Measurements from ENCODE around the gene SLIT3.
"Not testable (repeated sequence)": the region's sequence is repeated elsewhere in the genome, so short reads cannot be mapped to it uniquely, and the experiment has no call there.

SLIT3 gene

GRCh38 chr5:169168280-169168679, 132.7 kb downstream of the SLIT3 start:
- no peak for DNase-seq

GRCh38 chr5:169166078-169166477, 134.9 kb downstream of the SLIT3 start:
- DNase-seq = no peak

GRCh38 chr5:169165052-169165451, 135.9 kb downstream of the SLIT3 start:
- no peak for DNase-seq

- no peak for DNase-seq
These were observed 136.4 kb downstream of the SLIT3 start for GRCh38 chr5:169164481-169164925.

GRCh38 chr5:169162407-169162806, 138.5 kb downstream of the SLIT3 start:
- no peak for DNase-seq

- no peak for DNase-seq
These were observed 139.8 kb downstream of the SLIT3 start for GRCh38 chr5:169161022-169161680.

- DNase-seq = no peak
These were observed 140.5 kb downstream of the SLIT3 start for GRCh38 chr5:169160405-169160901.

GRCh38 chr5:169158764-169159163, 142.2 kb downstream of the SLIT3 start:
- DNase-seq = no peak

- no peak for DNase-seq
These were observed 143.9 kb downstream of the SLIT3 start for GRCh38 chr5:169157064-169157463.

GRCh38 chr5:169154679-169155078, 146.3 kb downstream of the SLIT3 start:
- DNase-seq = no peak

GRCh38 chr5:169153405-169153804, 147.5 kb downstream of the SLIT3 start:
- DNase-seq = no peak

GRCh38 chr5:169152946-169153345, 148.0 kb downstream of the SLIT3 start:
- DNase-seq = no peak

GRCh38 chr5:169152453-169152852, 148.5 kb downstream of the SLIT3 start:
- DNase-seq = no peak

GRCh38 chr5:169151051-169151805, 149.7 kb downstream of the SLIT3 start:
- no peak for DNase-seq

- no peak for DNase-seq
These were observed 150.8 kb downstream of the SLIT3 start for GRCh38 chr5:169150108-169150507.

GRCh38 chr5:169149317-169149716, 151.6 kb downstream of the SLIT3 start:
- no peak for DNase-seq

GRCh38 chr5:169148138-169148740, 152.7 kb downstream of the SLIT3 start:
- DNase-seq = no peak

- DNase-seq = no peak
These were observed 153.4 kb downstream of the SLIT3 start for GRCh38 chr5:169147534-169147933.

- DNase-seq = no peak
These were observed 154.8 kb downstream of the SLIT3 start for GRCh38 chr5:169146158-169146557.

GRCh38 chr5:169142264-169142970, 158.5 kb downstream of the SLIT3 start:
- no peak for DNase-seq

GRCh38 chr5:169140215-169140614, 160.7 kb downstream of the SLIT3 start:
- not testable (repeated sequence) for DNase-seq

GRCh38 chr5:169139480-169140050, 161.4 kb downstream of the SLIT3 start:
- no peak for DNase-seq

GRCh38 chr5:169133531-169133930, 167.4 kb downstream of the SLIT3 start:
- DNase-seq = no peak
